Right lobe of liver (tissue), 6 donors: ENCODE measurements around the gene APRT. TPM values are rescaled to one million over a fixed set of nuclear protein-coding genes. Genes with fewer than 3 reads are reported as not detected.

Experiments used
- ATAC-seq, 4 donors: fragments of 200-7000 bp; cut with Tn5 transposase; one replicate each; pipeline ENCODE4 v1.9.1; 2020; ENCODE audit warnings: mild to moderate bottlenecking in 4 of 4, moderate library complexity in 4 of 4
- DNase-seq, 3 donors: peaks; one replicate each; pipeline ENCODE4 v3.0.0-alpha.2; 2020
- H3K27ac ChIP-seq, 3 donors: fragments of 200-600 bp; one replicate each; pipeline ENCODE4 v1.8.0; 2022
- H3K27me3 ChIP-seq, 2 donors: fragments of 200-600 bp; one replicate each; pipeline ENCODE4 v1.8.0; 2022
- H3K36me3 ChIP-seq, 4 donors: fragments of 200-600 bp; sonication (generic) in 1 of 4; one replicate each; pipeline versions ENCODE4 v1.5.1 to v1.8.0; 2017 to 2022; ENCODE audit warnings: control low read depth in 1 of 4
- H3K4me1 ChIP-seq, 4 donors: fragments of 200-600 bp; sonication (generic) in 1 of 4; one replicate each; pipeline versions ENCODE4 v1.5.1 to v1.8.0; 2017 to 2022; ENCODE audit warnings: control low read depth in 1 of 4
- H3K4me3 ChIP-seq, 3 donors: fragments of 200-600 bp; one replicate each; pipeline ENCODE4 v1.8.0; 2022
- H3K9me3 ChIP-seq, 4 donors: fragments of 200-600 bp; sonication (generic) in 1 of 4; one replicate each; pipeline versions ENCODE4 v1.5.1 to v1.8.0; 2017 to 2022; ENCODE audit warnings: control low read depth in 1 of 4
- CTCF ChIP-seq, 4 donors: fragments of 200-600 bp in 3 of 4; fragments of 450-650 bp in 1 of 4; IDR thresholded peaks; one replicate each; pipeline versions ENCODE4 v1.5.1 to v1.8.0; 2016 to 2022; ENCODE audit warnings: antibody characterized with exemption in 4 of 4, mild to moderate bottlenecking in 2 of 4
- POLR2A ChIP-seq: fragments of 450-650 bp; IDR thresholded peaks from one replicate; pipeline ENCODE4 v1.6.1; 2017; ENCODE audit warnings: antibody characterized with exemption, mild to moderate bottlenecking
- WGBS: methylation state at CpG from one replicate; pipeline ENCODE4 v1.1.6; 2018; ENCODE audit warnings: low coverage, low lambda C conversion rate; ENCODE audit not compliant: insufficient coverage; ENCODE audit errors: missing lambda C conversion rate; 5-methylcytosine and 5-hydroxymethylcytosine counted together
- intact Hi-C, 2 donors: fragments of 100-400 bp; cut with DNase I; formaldehyde crosslinking; loops; one replicate each; pipeline versions ENCODE4 v1.11.2 to v1.14.1; 2022
- total RNA-seq, 6 experiments: library from RNA; depleted of rRNA in 2 of 6; stranded (reverse); fragments of >200 nt in 2 of 6; fragmentation: NEBNext Ultra II Directional in 3 of 6; extraction: Animal tissue kit (Norgen Biotek cat#: 25700) in 3 of 6; gene quantifications; one replicate each; pipeline versions ENCODE4 v1.1.0 to v1.2.4, GENCODE V29; 2016 to 2023
- donor health status: DM: no; HTN: yes; CAD: no.
- donor health status: DM: no; HTN: no; CAD: no.
- donor health status: DM: no; HTN: no; CAD: no.
- donor health status: DM: no; HTN: yes; CAD: no.
- donor health status: DM: no; HTN: yes; CAD: no.

Gene APRT
- total RNA-seq, 6 experiments from 2014 or later: 61.4 to 120 (median 74.1) TPM

- intact Hi-C loops: no loop called here
- H3K4me3 ChIP-seq: no peak overlapping the region
- WGBS: no CpG with 5 or more reads among the region's 22 CpGs
- DNase-seq (peak in 1 of 3 donors; percentile 57), ATAC-seq (no peak)
- H3K27me3 ChIP-seq: no peaks in the 10 kb centered on the region
- no peak for TF ChIP-seq POLR2A
- no peak for TF ChIP-seq CTCF (IDR thresholded peaks at IDR 0.05)
- no peaks in the 10 kb centered on the region for H3K9me3 ChIP-seq
- H3K27ac ChIP-seq: no peak overlapping the region
- peaks cover 0 to 5% (median 0%) of the 10 kb centered on the region in 4 donors for H3K36me3 ChIP-seq
- H3K4me1 ChIP-seq: peaks cover 0 to 14% (median under 1%) of the 10 kb centered on the region in 4 donors
These were observed 6.4 kb downstream of the APRT start for GRCh38 chr16:88805340-88805715.

GRCh38 chr16:88804552-88805339 lies 7.0 kb downstream of the APRT start:
- WGBS: no CpG with 5 or more reads among the region's 39 CpGs
- Histone ChIP-seq H3K27ac (no peak overlapping the region), H3K4me3 (no peak overlapping the region), H3K27me3 (no peaks in the 10 kb centered on the region), H3K4me1 (peaks cover 0 to 12% (median 0%) of the 10 kb centered on the region in 4 donors), H3K36me3 (peaks cover 0 to 5% (median 0%) of the 10 kb centered on the region in 4 donors), H3K9me3 (no peaks in the 10 kb centered on the region)
- TF ChIP-seq POLR2A (no peak), CTCF (IDR thresholded peaks at IDR 0.05) (no peak)
- intact Hi-C loops: no loop called here
- DNase-seq: no peak
- ATAC-seq: peak in 3 of 4 donors; percentile 5 to 9 (median 8)

GRCh38 chr16:88804173-88804551 lies 7.6 kb downstream of the APRT start:
- Histone ChIP-seq H3K4me3 (peak overlapping the region in 1 of 3 donors; percentile 65), H3K27ac (no peak overlapping the region), H3K4me1 (peaks cover 0 to 12% (median 0%) of the 10 kb centered on the region in 4 donors), H3K27me3 (no peaks in the 10 kb centered on the region), H3K9me3 (no peaks in the 10 kb centered on the region), H3K36me3 (peaks cover 0 to 5% (median 0%) of the 10 kb centered on the region in 4 donors)
- ATAC-seq: no peak
- DNase-seq: no peak
- WGBS: 0% methylated on average over 8 of the region's 16 CpGs
- intact Hi-C loops: no loop called here
- no peak for TF ChIP-seq CTCF (IDR thresholded peaks at IDR 0.05)
- no peak for TF ChIP-seq POLR2A

- under 1% methylated on average over 40 of the region's 98 CpGs for WGBS
- H3K27me3 ChIP-seq: no peaks in the 10 kb centered on the region
- no peaks in the 10 kb centered on the region for H3K36me3 ChIP-seq
- H3K27ac ChIP-seq: peak within 1 kb of the TSS; percentile 21 to 44 (median 39)
- no peaks in the 10 kb centered on the region for H3K9me3 ChIP-seq
- intact Hi-C loops: no loop called here
- H3K4me1 ChIP-seq: peaks cover 0 to 12% (median 0%) of the 10 kb centered on the region in 4 donors
- peak within 1 kb of the TSS; percentile 55 to 67 (median 65) for H3K4me3 ChIP-seq
- peak; percentile 68 to 82 (median 75) for ATAC-seq
- TF ChIP-seq CTCF (IDR thresholded peaks at IDR 0.05) (no peak), POLR2A (peak; percentile 67)
- DNase-seq: peak; percentile 85 to 88 (median 85)
These were observed 8.3 kb downstream of the APRT start, which contains the start of gene CDT1 for GRCh38 chr16:88803264-88803987. CDT1 (plus strand) TSS chr16:88803789; CDS start chr16:88803832, 43 bp downstream.
